GM12872 (cell line): ENCODE data around the gene SLC9A7.

ENCODE experiments used
- CTCF ChIP-seq: IDR thresholded peaks from 3 replicates; pipeline ENCODE4 v1.5.1; 2011; ENCODE audit warnings: low read depth, mild to moderate bottlenecking, low read length, moderate library complexity; ENCODE audit not compliant: insufficient read depth

SLC9A7 gene

DNA sequence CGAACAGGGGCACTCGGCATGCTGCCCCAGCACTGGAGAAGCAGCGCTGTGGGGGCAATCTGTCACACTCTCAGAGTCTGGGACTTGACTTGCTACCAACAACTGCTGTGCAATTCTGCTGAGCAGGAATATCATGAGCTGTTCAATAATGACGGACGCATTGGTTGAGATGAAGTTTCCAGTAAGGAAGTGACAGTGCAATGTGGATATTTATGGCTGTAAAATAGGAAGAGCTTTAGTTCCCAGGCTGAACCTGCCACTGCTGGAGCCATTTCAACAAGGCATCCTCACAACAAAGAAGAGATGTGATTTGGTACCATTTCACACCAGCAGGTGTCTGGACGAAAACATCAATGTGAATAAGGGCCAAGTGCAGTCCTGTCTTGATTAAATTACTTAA lies 161.1 kb downstream of the SLC9A7 start:
- TF ChIP-seq CTCF: no peak

DNA sequence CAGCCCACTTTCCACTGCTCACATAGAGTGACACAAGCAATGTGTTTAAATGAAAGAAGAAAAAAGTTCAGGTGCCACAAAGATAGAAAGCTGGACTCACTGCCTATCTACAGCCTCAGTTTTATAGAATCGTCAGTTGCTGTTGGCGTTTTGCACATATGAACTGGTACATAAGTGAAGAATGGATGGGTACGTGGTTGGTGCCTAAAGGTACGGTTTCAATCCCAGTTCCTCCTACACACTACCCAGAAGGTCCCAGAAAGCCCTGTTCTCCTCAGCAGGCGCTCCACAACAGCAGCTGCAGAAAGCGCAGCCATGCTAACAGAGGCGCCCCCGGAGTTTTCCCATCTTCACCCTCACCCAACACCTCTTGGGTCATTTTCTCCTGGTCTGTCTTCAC lies 161.7 kb downstream of the SLC9A7 start:
- no peak for TF ChIP-seq CTCF

- TF ChIP-seq CTCF: no peak
Measured at GRCh38 chrX:46595084-46595483, 163.8 kb downstream of the SLC9A7 start.

GRCh38 chrX:46589977-46590723 lies 168.8 kb downstream of the SLC9A7 start:
- no peak for TF ChIP-seq CTCF

DNA sequence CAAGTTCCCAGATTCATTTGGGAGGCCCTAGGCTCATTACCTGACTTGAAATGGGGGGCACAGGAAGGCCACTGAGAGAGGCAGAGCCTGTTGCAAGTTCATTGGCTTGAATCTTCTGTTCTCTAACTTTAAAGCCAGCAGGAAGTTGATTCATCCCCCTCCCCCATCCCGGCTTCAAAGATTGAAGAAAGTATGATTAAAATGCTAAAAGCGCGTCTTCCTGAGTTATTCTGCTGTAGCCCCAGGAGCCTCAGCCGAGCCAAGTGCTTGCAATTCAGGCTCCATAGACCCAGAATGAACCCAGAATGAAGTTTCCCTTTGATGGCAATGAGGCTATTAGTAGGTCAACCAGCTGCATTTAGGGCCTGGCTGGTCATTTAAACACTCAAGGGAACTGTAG lies 170.7 kb downstream of the SLC9A7 start:
- no peak for TF ChIP-seq CTCF

GRCh38 chrX:46587753-46588171 lies 171.2 kb downstream of the SLC9A7 start:
- no peak for TF ChIP-seq CTCF

DNA sequence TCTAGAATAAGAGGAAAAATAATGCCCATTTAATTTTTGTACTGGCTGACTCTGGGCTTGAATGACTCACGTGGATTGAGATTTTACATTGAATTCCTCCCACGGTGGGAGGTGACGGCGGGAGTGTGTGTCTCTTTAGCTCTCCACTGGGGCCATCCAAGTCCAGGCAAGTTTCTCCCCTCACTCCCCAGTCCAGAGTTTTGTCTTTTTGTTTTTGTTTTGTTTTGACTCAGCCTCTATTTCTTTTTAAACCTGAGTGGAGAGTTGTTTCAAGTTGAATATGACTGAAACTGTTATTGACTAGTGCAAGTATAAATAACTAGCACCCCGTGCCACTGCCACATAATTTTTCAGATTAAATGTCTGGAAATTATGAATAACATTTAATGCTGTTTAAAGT lies 171.8 kb downstream of the SLC9A7 start:
- TF ChIP-seq CTCF: no peak

DNA sequence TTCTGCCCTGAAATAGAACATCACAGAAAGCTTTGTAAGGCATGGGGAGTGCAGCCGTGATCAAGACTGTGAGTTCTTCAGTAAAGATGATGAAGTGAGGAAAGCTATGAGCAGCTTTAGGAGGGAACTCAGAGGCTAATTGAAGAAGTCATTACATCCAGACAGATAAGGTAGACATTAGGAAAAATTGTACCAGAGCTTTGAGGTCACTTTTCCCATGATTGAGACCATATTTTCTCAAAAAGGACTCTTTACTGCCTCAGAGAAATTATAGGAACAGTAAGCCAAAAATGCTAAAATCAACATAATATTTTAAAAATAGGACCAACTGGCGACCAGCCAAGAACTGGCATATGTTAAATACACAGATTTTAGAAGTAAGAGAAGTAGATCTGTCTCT lies 174.2 kb downstream of the SLC9A7 start:
- TF ChIP-seq CTCF: no peak
